ENCODE results near the gene NR1H2. TPM values are rescaled to one million over a fixed set of nuclear protein-coding genes. Genes with fewer than 3 reads are reported as not detected.
"Not testable (repeated sequence)": the region's sequence is repeated elsewhere in the genome, so short reads cannot be mapped to it uniquely, and the experiment has no call there.

The NR1H2 gene
- total RNA-seq, 3 donors from 2014 or later, result 69.7 to 99.5 (median 85.0) TPM

- H3K4me3 ChIP-seq, result no peak within 1 kb of the TSS
- no peak for TF ChIP-seq CTCF (IDR thresholded peaks at IDR 0.05)
- peaks cover 10% of the 10 kb centered on the region for H3K4me1 ChIP-seq (ENCODE audit: low read depth)
- no peaks in the 10 kb centered on the region for H3K36me3 ChIP-seq (ENCODE audit: low read depth)
- intact Hi-C loops (cut with DNase I, micrococcal nuclease), result no loop called here
- DNase-seq, result peak; percentile 98 to 100 (median 100)
- H3K9me3 ChIP-seq, result no peaks in the 10 kb centered on the region
- peak; percentile 81 for ATAC-seq
Observed at GRCh38 chr19:50329146-50329925, 46.9 kb upstream of the NR1H2 start, which contains the start of gene KCNC3. TSS of gene KCNC3 (minus strand) at chr19:50329377. CDS start at chr19:50329082, 295 bp downstream.

GRCh38 chr19:50329926-50330294 lies 46.3 kb upstream of the NR1H2 start:
- H3K36me3 ChIP-seq (ENCODE audit: low read depth); H3K4me3 ChIP-seq; ATAC-seq; H3K9me3 ChIP-seq; H3K4me1 ChIP-seq (ENCODE audit: low read depth); intact Hi-C loops (cut with DNase I, micrococcal nuclease): not testable (repeated sequence)
- DNase-seq, result peak in 1 of 3 donors; percentile 66

GRCh38 chr19:50330365-50331078 lies 45.7 kb upstream of the NR1H2 start:
- H3K36me3 ChIP-seq (ENCODE audit: low read depth), result no peaks in the 10 kb centered on the region
- ATAC-seq, result peak; percentile 48
- peaks cover 10% of the 10 kb centered on the region for H3K4me1 ChIP-seq (ENCODE audit: low read depth)
- H3K9me3 ChIP-seq, result no peaks in the 10 kb centered on the region
- H3K4me3 ChIP-seq, result no peak overlapping the region
- intact Hi-C loops (cut with DNase I, micrococcal nuclease), result no loop called here
- TF ChIP-seq CTCF (IDR thresholded peaks at IDR 0.05), result no peak
- peak; percentile 79 to 92 (median 87) for DNase-seq

- intact Hi-C loops (cut with DNase I, micrococcal nuclease), result no loop called here
- no peak for TF ChIP-seq CTCF (IDR thresholded peaks at IDR 0.05)
- no peaks in the 10 kb centered on the region for H3K36me3 ChIP-seq (ENCODE audit: low read depth)
- ATAC-seq, result no peak
- H3K9me3 ChIP-seq, result no peaks in the 10 kb centered on the region
- H3K4me1 ChIP-seq (ENCODE audit: low read depth), result peaks cover 10% of the 10 kb centered on the region
- no peak overlapping the region for H3K4me3 ChIP-seq
- DNase-seq, result peak in 1 of 3 donors; percentile 51
Observed at GRCh38 chr19:50331221-50331993, 44.9 kb upstream of the NR1H2 start.

- TF ChIP-seq CTCF (IDR thresholded peaks at IDR 0.05), result no peak
- H3K4me3 ChIP-seq, result no peak overlapping the region
Observed at GRCh38 chr19:50331994-50332243, 44.3 kb upstream of the NR1H2 start.

More at GRCh38 chr19:50331994-50332243, 44.3 kb upstream of the NR1H2 start:
- ATAC-seq, result no peak
- intact Hi-C loops (cut with DNase I, micrococcal nuclease), result no loop called here
- Histone ChIP-seq H3K36me3 (ENCODE audit: low read depth) (no peaks in the 10 kb centered on the region), H3K9me3 (no peaks in the 10 kb centered on the region), H3K4me1 (ENCODE audit: low read depth) (peaks cover 10% of the 10 kb centered on the region)
- peak in 1 of 3 donors; percentile 50 for DNase-seq

All from mucosa of descending colon (tissue), 3 donors.